A673 (cell line): ENCODE results near the gene GPR21. TPM values are rescaled to one million over a fixed set of nuclear protein-coding genes. Genes with fewer than 3 reads are reported as not detected.

Experiments
- BruUV-seq: library from RNA; stranded (reverse); fragments of 400-500 nt; replicated peaks from 2 replicates; lab custom pipeline; 2021; lab: Mats Ljungman, UMichigan
- CTCF ChIA-PET: fragments of 300-600 bp; sonication (Branson Sonifier 250); formaldehyde crosslinking; loops from one replicate; lab custom pipeline; 2022; ENCODE audit warnings: antibody characterized with exemption; lab: Charles Lee
- POLR2A ChIA-PET: fragments of 300-600 bp; sonication (Branson Sonifier 250); formaldehyde crosslinking; loops from one replicate; lab custom pipeline; 2022; ENCODE audit warnings: antibody characterized with exemption; ENCODE audit not compliant: low non-redundant PET; lab: Charles Lee
- DNase-seq: peaks from one replicate; pipeline ENCODE4 v3.0.0-alpha.2; 2015; ENCODE audit warnings: low spot score
- H3K27ac ChIP-seq: fragments of 200-600 bp; sonication (generic); 2 replicates; pipeline ENCODE4 v1.5.1; 2016; ENCODE audit warnings: mixed run types, low read depth, mild to moderate bottlenecking, mixed read lengths, antibody characterized with exemption, low read length; ENCODE audit not compliant: poor library complexity, severe bottlenecking
- H3K27me3 ChIP-seq: fragments of 200-600 bp; sonication (generic); replicated peaks from 2 replicates; pipeline ENCODE4 v1.6.1; 2017; ENCODE audit warnings: mixed run types, low read depth, mild to moderate bottlenecking, mixed read lengths, antibody characterized with exemption, low read length; ENCODE audit not compliant: insufficient read depth, poor library complexity
- H3K36me3 ChIP-seq: fragments of 200-600 bp; sonication (generic); 2 replicates; pipeline ENCODE4 v1.6.1; 2016; ENCODE audit warnings: mixed run types, mild to moderate bottlenecking, mixed read lengths, antibody characterized with exemption, low read length; ENCODE audit not compliant: insufficient read depth, poor library complexity, severe bottlenecking
- H3K4me1 ChIP-seq: fragments of 200-600 bp; sonication (generic); 2 replicates; pipeline ENCODE4 v1.6.1; 2017; ENCODE audit warnings: mixed run types, mild to moderate bottlenecking, mixed read lengths, antibody characterized with exemption, low read length; ENCODE audit not compliant: insufficient read depth, poor library complexity, severe bottlenecking
- H3K4me3 ChIP-seq: fragments of 200-600 bp; sonication (generic); 2 replicates; pipeline ENCODE4 v1.5.1; 2016; ENCODE audit warnings: low read depth, mixed run types, mild to moderate bottlenecking, mixed read lengths, low read length; ENCODE audit not compliant: poor library complexity, severe bottlenecking
- H3K9me3 ChIP-seq: fragments of 200-600 bp; sonication (generic); 2 replicates; pipeline ENCODE4 v1.6.1; 2016; ENCODE audit warnings: mixed run types, low read depth, mild to moderate bottlenecking, mixed read lengths, antibody characterized with exemption, low read length; ENCODE audit not compliant: poor library complexity, severe bottlenecking
- EZH2 ChIP-seq: fragments of 200-600 bp; sonication (generic); IDR thresholded peaks from 2 replicates; pipeline ENCODE4 v1.6.1; 2017; ENCODE audit warnings: borderline replicate concordance, low read depth, mild to moderate bottlenecking, mixed read lengths, antibody characterized with exemption, low read length; ENCODE audit not compliant: poor library complexity, severe bottlenecking
- intact Hi-C: fragments of 100-400 bp; cut with micrococcal nuclease; formaldehyde crosslinking; loops from one replicate; pipeline ENCODE4 v1.10.0; 2022; ENCODE audit not compliant: unreplicated experiment
- total RNA-seq: library from RNA; stranded (reverse); gene quantifications from 2 replicates; pipeline ENCODE4 v1.2.3, GENCODE V29; 2021
- TF ChIP-seq, protein P1 (sequence below): fragments of 300-800, 200-600 bp; sonication (generic); conservative IDR thresholded peaks from 2 replicates; pipeline ENCODE4 v1.5.1; 2017; ENCODE audit warnings: low read depth, mild to moderate bottlenecking, antibody characterized with exemption, low read length, moderate library complexity, mixed read lengths

The GPR21 gene
- total RNA-seq, 1 experiment from 2014 or later = not detected

DNA sequence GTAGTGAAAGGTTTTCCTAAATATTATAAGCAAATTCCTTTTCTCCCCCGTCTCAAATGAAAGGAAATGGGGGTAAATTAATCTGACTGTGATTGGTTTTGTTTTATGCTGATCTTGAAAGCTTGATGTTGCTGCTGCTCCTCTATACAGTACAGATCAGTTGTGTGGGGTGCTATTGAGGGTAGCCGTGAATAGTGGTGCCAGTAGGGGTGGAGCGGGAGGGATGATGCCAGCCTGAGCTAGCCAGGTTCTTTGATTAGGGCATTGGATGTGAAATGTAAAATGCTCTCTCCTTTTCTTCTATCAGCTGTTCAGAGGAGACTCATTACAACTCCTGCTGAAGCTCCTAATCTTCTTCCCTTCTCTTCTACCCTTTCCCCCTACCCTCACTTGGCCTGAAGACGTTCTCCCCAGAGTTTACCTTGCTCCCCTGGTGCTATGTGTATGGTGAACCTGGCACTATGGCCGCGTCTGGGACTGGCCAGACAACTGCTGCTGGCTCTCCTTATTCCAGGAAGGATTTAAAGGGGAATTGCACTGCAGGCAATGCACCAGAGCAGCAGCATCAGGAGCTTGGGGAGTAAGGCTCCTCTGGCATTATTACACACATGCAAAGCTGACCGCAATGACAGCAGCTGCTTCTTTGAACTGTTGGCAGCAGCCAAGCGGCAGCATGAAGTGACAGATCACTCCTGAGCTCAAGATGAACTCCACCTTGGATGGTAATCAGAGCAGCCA lies 566 bp downstream of the GPR21 start:
- no peaks in the 10 kb centered on the region for H3K27me3 ChIP-seq
- TF ChIP-seq, protein P1, sequence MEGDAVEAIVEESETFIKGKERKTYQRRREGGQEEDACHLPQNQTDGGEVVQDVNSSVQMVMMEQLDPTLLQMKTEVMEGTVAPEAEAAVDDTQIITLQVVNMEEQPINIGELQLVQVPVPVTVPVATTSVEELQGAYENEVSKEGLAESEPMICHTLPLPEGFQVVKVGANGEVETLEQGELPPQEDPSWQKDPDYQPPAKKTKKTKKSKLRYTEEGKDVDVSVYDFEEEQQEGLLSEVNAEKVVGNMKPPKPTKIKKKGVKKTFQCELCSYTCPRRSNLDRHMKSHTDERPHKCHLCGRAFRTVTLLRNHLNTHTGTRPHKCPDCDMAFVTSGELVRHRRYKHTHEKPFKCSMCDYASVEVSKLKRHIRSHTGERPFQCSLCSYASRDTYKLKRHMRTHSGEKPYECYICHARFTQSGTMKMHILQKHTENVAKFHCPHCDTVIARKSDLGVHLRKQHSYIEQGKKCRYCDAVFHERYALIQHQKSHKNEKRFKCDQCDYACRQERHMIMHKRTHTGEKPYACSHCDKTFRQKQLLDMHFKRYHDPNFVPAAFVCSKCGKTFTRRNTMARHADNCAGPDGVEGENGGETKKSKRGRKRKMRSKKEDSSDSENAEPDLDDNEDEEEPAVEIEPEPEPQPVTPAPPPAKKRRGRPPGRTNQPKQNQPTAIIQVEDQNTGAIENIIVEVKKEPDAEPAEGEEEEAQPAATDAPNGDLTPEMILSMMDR = no peak
- TF ChIP-seq EZH2 = no peak
- peaks cover 3% of the 10 kb centered on the region for H3K36me3 ChIP-seq
- POLR2A ChIA-PET = interaction anchor here (0.6 kb wide), 1 partner anchor 1913 kb away, joined by 3 read pairs; no protein-coding TSS in a partner anchor
- H3K27ac ChIP-seq = no peak overlapping the region
- H3K4me3 ChIP-seq = no peak overlapping the region
- no TSS peak for BruUV-seq
- peaks cover 24% of the 10 kb centered on the region for H3K4me1 ChIP-seq
- intact Hi-C loops = no loop called here
- no peak for DNase-seq
- no peaks in the 10 kb centered on the region for H3K9me3 ChIP-seq
- CTCF ChIA-PET = no interaction called here

- no peak for DNase-seq
- ChIA-PET CTCF (no interaction called here), POLR2A (no interaction called here)
- Histone ChIP-seq H3K27ac (no peak overlapping the region), H3K27me3 (no peaks in the 10 kb centered on the region), H3K36me3 (no peaks in the 10 kb centered on the region), H3K4me1 (peaks cover 24% of the 10 kb centered on the region), H3K9me3 (no peaks in the 10 kb centered on the region), H3K4me3 (no peak overlapping the region)
- BruUV-seq = no TSS peak
- intact Hi-C loops = no loop called here
- TF ChIP-seq, protein P1 = no peak
- TF ChIP-seq EZH2 = no peak
These were observed 1.5 kb downstream of the GPR21 start for GRCh38 chr9:123034881-123035510.

DNA sequence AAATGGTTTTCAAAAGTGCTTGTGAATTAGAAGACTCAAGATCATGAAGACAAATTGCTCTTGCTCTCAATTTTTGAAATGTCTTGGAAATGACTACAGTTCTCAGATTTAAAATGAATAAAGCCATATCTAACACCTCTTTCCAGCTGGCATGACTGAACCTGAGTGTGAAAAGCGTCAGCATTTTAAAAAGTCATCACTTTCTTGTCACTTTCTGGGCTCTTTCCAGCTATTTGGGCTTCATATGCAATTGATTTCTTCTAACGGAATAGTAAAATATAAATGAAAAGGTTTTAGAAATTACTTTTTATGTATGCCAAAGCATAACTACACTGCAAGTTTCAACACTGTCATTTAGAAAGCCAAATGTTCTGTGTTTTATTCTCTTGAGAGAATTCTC lies 2.3 kb downstream of the GPR21 start:
- Histone ChIP-seq H3K36me3 (no peaks in the 10 kb centered on the region), H3K4me3 (no peak overlapping the region), H3K27ac (no peak overlapping the region), H3K9me3 (no peaks in the 10 kb centered on the region), H3K4me1 (peaks cover 24% of the 10 kb centered on the region), H3K27me3 (no peaks in the 10 kb centered on the region)
- intact Hi-C loops = no loop called here
- TF ChIP-seq EZH2 = no peak
- TF ChIP-seq, protein P1 = no peak
- ChIA-PET POLR2A (no interaction called here), CTCF (no interaction called here)
- no TSS peak for BruUV-seq
- no peak for DNase-seq
